ENCODE data around the gene RPL21.

The RPL21 gene

GRCh38 chr13:27250833-27251165 is 559 bp upstream of the RPL21 start:
- TF ChIP-seq TCF12 (IDR thresholded peaks at IDR 0.05; ENCODE audit: low read depth): no peak

GRCh38 chr13:27252467-27252866 is 1.1 kb downstream of the RPL21 start:
- TF ChIP-seq TCF12 (IDR thresholded peaks at IDR 0.05; ENCODE audit: low read depth): no peak
- TF ChIP-seq FOXM1 (IDR thresholded peaks at IDR 0.05; ENCODE audit: borderline replicate concordance, low read depth): no peak
- TF ChIP-seq TEAD4 (IDR thresholded peaks at IDR 0.05): no peak
- TF ChIP-seq, protein P1, sequence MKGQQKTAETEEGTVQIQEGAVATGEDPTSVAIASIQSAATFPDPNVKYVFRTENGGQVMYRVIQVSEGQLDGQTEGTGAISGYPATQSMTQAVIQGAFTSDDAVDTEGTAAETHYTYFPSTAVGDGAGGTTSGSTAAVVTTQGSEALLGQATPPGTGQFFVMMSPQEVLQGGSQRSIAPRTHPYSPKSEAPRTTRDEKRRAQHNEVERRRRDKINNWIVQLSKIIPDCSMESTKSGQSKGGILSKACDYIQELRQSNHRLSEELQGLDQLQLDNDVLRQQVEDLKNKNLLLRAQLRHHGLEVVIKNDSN (IDR thresholded peaks at IDR 0.05): no peak
- no peak for TF ChIP-seq REST (IDR thresholded peaks at IDR 0.05; ENCODE audit: low read depth)
- no peak for TF ChIP-seq YY1 (IDR thresholded peaks at IDR 0.05; ENCODE audit: low read depth)
- no peak for TF ChIP-seq CEBPB (IDR thresholded peaks at IDR 0.05)
- no peak for TF ChIP-seq RAD21 (IDR thresholded peaks at IDR 0.05; ENCODE audit: low read depth)
- TF ChIP-seq, protein P2, sequence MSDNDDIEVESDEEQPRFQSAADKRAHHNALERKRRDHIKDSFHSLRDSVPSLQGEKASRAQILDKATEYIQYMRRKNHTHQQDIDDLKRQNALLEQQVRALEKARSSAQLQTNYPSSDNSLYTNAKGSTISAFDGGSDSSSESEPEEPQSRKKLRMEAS (IDR thresholded peaks at IDR 0.05): no peak
- no peak for TF ChIP-seq EP300 (IDR thresholded peaks at IDR 0.05; ENCODE audit: borderline replicate concordance)
- no peak for TF ChIP-seq CREB1 (IDR thresholded peaks at IDR 0.05; ENCODE audit: low read depth)
- no peak for TF ChIP-seq ZBTB7A (IDR thresholded peaks at IDR 0.05; ENCODE audit: low read depth)
- TF ChIP-seq NFIC (IDR thresholded peaks at IDR 0.05): no peak
- TF ChIP-seq EGR1 (IDR thresholded peaks at IDR 0.05): no peak
- TF ChIP-seq TAF1 (IDR thresholded peaks at IDR 0.05; ENCODE audit: low read depth): no peak

DNA sequence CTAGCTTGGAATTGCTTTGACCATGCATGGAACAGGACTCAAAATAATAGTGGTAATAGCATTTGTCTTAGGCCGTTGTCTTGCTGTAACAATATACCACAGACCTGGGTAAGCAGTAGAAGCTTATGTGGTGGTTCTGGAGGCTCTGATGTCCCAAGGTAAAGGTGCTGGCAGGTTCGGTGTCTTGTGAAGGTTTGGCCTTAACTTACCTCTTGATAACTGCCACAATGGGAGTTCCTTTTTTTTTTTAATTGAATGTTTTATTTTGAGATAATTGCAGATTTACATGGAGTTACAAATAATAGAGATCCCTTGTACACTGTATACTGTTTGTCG is 5.8 kb downstream of the RPL21 start:
- no peak for TF ChIP-seq RAD21 (IDR thresholded peaks at IDR 0.05; ENCODE audit: low read depth)
- TF ChIP-seq EGR1 (IDR thresholded peaks at IDR 0.05): no peak
- TF ChIP-seq TEAD4 (IDR thresholded peaks at IDR 0.05): no peak
- no peak for TF ChIP-seq TAF1 (IDR thresholded peaks at IDR 0.05; ENCODE audit: low read depth)
- TF ChIP-seq YY1 (IDR thresholded peaks at IDR 0.05; ENCODE audit: low read depth): no peak
- TF ChIP-seq NFIC (IDR thresholded peaks at IDR 0.05): no peak
- no peak for TF ChIP-seq FOXM1 (IDR thresholded peaks at IDR 0.05; ENCODE audit: borderline replicate concordance, low read depth)
- no peak for TF ChIP-seq EP300 (IDR thresholded peaks at IDR 0.05; ENCODE audit: borderline replicate concordance)
- no peak for TF ChIP-seq CREB1 (IDR thresholded peaks at IDR 0.05; ENCODE audit: low read depth)
- TF ChIP-seq CEBPB (IDR thresholded peaks at IDR 0.05): no peak
- no peak for TF ChIP-seq REST (IDR thresholded peaks at IDR 0.05; ENCODE audit: low read depth)
- TF ChIP-seq TCF12 (IDR thresholded peaks at IDR 0.05; ENCODE audit: low read depth): no peak

GRCh38 chr13:27257648-27258253 is 6.4 kb downstream of the RPL21 start:
- TF ChIP-seq EP300 (IDR thresholded peaks at IDR 0.05; ENCODE audit: borderline replicate concordance) (no peak), CREB1 (IDR thresholded peaks at IDR 0.05; ENCODE audit: low read depth) (no peak), FOXM1 (IDR thresholded peaks at IDR 0.05; ENCODE audit: borderline replicate concordance, low read depth) (no peak), TAF1 (IDR thresholded peaks at IDR 0.05; ENCODE audit: low read depth) (no peak), RAD21 (IDR thresholded peaks at IDR 0.05; ENCODE audit: low read depth) (no peak), TCF12 (IDR thresholded peaks at IDR 0.05; ENCODE audit: low read depth) (no peak), CEBPB (IDR thresholded peaks at IDR 0.05) (no peak), TEAD4 (IDR thresholded peaks at IDR 0.05) (no peak), REST (IDR thresholded peaks at IDR 0.05; ENCODE audit: low read depth) (no peak), NFIC (IDR thresholded peaks at IDR 0.05) (no peak), EGR1 (IDR thresholded peaks at IDR 0.05) (no peak), ZBTB7A (IDR thresholded peaks at IDR 0.05; ENCODE audit: low read depth) (no peak), YY1 (IDR thresholded peaks at IDR 0.05; ENCODE audit: low read depth) (no peak)
- TF ChIP-seq, protein P2 (IDR thresholded peaks at IDR 0.05): no peak
- TF ChIP-seq, protein P1 (IDR thresholded peaks at IDR 0.05): no peak

Measured in Ishikawa (cell line).